Fibroblast of lung (primary cell): ENCODE measurements around the gene COL26A1. TPM values are rescaled to one million over a fixed set of nuclear protein-coding genes. Genes with fewer than 3 reads are reported as not detected.

ENCODE experiments used
- DNase-seq, 2 donors: peaks; one replicate each; pipeline versions ENCODE4 v3.0.0 to v3.0.0-alpha.2; 2010; ENCODE audit warnings: low read depth in 2 of 2
- H2AFZ ChIP-seq: 2 replicates; pipeline ENCODE4 v1.5.1; 2012; ENCODE audit warnings: low read length, control low read depth, inconsistent platforms
- H3K27ac ChIP-seq: 2 replicates; pipeline ENCODE4 v1.5.1; 2011; ENCODE audit warnings: low read length, control low read depth; ENCODE audit not compliant: insufficient read depth
- H3K27me3 ChIP-seq: 2 replicates; pipeline ENCODE4 v1.5.1; 2011; ENCODE audit warnings: mild to moderate bottlenecking, low read length; ENCODE audit not compliant: control insufficient read depth, insufficient read depth
- H3K36me3 ChIP-seq: 2 replicates; pipeline ENCODE4 v1.5.1; 2011; ENCODE audit warnings: low read length; ENCODE audit not compliant: control insufficient read depth, insufficient read depth
- H3K4me1 ChIP-seq: 2 replicates; pipeline ENCODE4 v1.5.1; 2011; ENCODE audit warnings: low read length; ENCODE audit not compliant: control insufficient read depth, insufficient read depth; ENCODE audit errors: extremely low read depth
- H3K4me2 ChIP-seq: 2 replicates; pipeline ENCODE4 v1.5.1; 2011; ENCODE audit warnings: low read length, control low read depth; ENCODE audit not compliant: insufficient read depth; ENCODE audit errors: extremely low read depth
- H3K4me3 ChIP-seq, 4 experiments: fragments of 200-600 bp in 1 of 4; sonication (generic) in 1 of 4; replicated peaks in 1 of 4; 2 replicates each; pipeline ENCODE4 v1.5.1; 2011 to 2016; ENCODE audit warnings: low read length in 4 of 4, low read depth in 3 of 4, mild to moderate bottlenecking in 3 of 4, control low read depth in 2 of 4, inconsistent platforms in 1 of 4, mixed read lengths in 1 of 4; ENCODE audit not compliant: insufficient read depth in 1 of 4; ENCODE audit errors: control extremely low read depth in 1 of 4
- H3K79me2 ChIP-seq: 2 replicates; pipeline ENCODE4 v1.5.1; 2012; ENCODE audit warnings: mild to moderate bottlenecking, low read length, inconsistent platforms; ENCODE audit not compliant: control insufficient read depth, insufficient read depth
- H3K9ac ChIP-seq: 2 replicates; pipeline ENCODE4 v1.5.1; 2011; ENCODE audit warnings: mild to moderate bottlenecking, low read length, control low read depth; ENCODE audit not compliant: insufficient read depth
- H3K9me3 ChIP-seq: 2 replicates; pipeline ENCODE4 v1.5.1; 2012; ENCODE audit warnings: low read depth, low read length; ENCODE audit not compliant: control insufficient read depth, insufficient read depth
- H4K20me1 ChIP-seq: 2 replicates; pipeline ENCODE4 v1.5.1; 2011; ENCODE audit warnings: low read length; ENCODE audit not compliant: control insufficient read depth, insufficient read depth; ENCODE audit errors: extremely low read depth
- CTCF ChIP-seq, 2 donors: IDR thresholded peaks in 1 of 2; conservative IDR thresholded peaks in 1 of 2; 1 replicate in 1 of 2; 2 replicates in 1 of 2; pipeline ENCODE4 v1.5.1; 2011 to 2012; ENCODE audit warnings: low read length in 2 of 2, control low read depth in 1 of 2, inconsistent platforms in 1 of 2, low read depth in 1 of 2, mild to moderate bottlenecking in 1 of 2
- EZH2 ChIP-seq: IDR thresholded peaks from 2 replicates; pipeline ENCODE4 v1.5.1; 2012; ENCODE audit warnings: low read length, control low read depth, mild to moderate bottlenecking; ENCODE audit errors: missing control alignments
- polyA plus RNA-seq, 2 donors: library from polyadenylated mRNA; depleted of rRNA in 1 of 2; stranded (reverse) in 1 of 2; unstranded in 1 of 2; fragments of >200 nt; gene quantifications; 2 replicates each; pipeline ENCODE4 v1.2.1, GENCODE V29; 2011 to 2012; ENCODE audit warnings: missing spikeins in 1 of 2
- total RNA-seq: library from RNA; depleted of rRNA; stranded (reverse); fragments of >200 nt; gene quantifications from 2 replicates; pipeline ENCODE4 v1.2.1, GENCODE V29; 2014

Gene COL26A1
- total and polyA plus RNA-seq, 2 donors (not counting 1 experiment from before 2014, with no cell fraction given), result 0.06 TPM; not detected in 1

GRCh38 chr7:101593556-101593955 lies 230.9 kb downstream of the COL26A1 start:
- no peak overlapping the region for H3K4me3 ChIP-seq
- no peak overlapping the region for H3K4me2 ChIP-seq
- no peak for DNase-seq
- TF ChIP-seq EZH2 (no peak), CTCF (conservative IDR thresholded peaks at IDR 0.05 in 1 of 2, IDR thresholded peaks at IDR 0.05 in 1 of 2; ENCODE audit: low read depth in 1 of 2, low read length in 2 of 2) (no peak)
- H3K9me3 ChIP-seq, result no peaks in the 10 kb centered on the region
- H3K36me3 ChIP-seq, result no peaks in the 10 kb centered on the region
- no peaks in the 10 kb centered on the region for H3K79me2 ChIP-seq
- H3K9ac ChIP-seq, result no peak overlapping the region
- H3K27ac ChIP-seq, result no peak overlapping the region
- H2AFZ ChIP-seq, result no peak overlapping the region
- no peaks in the 10 kb centered on the region for H3K4me1 ChIP-seq
- no peaks in the 10 kb centered on the region for H4K20me1 ChIP-seq
- peaks cover 3% of the 10 kb centered on the region for H3K27me3 ChIP-seq

DNA sequence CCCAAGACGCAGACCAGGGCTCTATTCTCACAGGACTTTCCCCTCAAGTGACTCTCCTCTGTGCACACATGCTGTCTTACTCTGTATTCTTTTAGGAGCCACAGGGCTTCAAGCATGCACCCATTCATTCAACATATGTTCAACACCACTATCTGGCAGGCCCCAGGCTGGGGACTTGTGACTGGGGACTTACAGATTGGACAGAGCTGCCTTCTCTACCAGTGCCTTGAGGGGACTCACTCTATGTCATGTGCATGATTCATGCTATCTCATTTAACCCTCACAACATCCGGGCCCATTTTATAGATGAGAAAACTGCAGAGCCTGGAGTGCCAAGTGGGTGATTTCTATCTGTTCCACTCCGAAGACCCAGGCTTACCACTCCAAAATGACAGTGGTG lies 232.1 kb downstream of the COL26A1 start:
- no peaks in the 10 kb centered on the region for H4K20me1 ChIP-seq
- H3K4me2 ChIP-seq, result no peak overlapping the region
- H3K9ac ChIP-seq, result no peak overlapping the region
- H3K36me3 ChIP-seq, result no peaks in the 10 kb centered on the region
- H3K27me3 ChIP-seq, result peaks cover 3% of the 10 kb centered on the region
- DNase-seq, result no peak
- no peaks in the 10 kb centered on the region for H3K79me2 ChIP-seq
- no peaks in the 10 kb centered on the region for H3K9me3 ChIP-seq
- H3K27ac ChIP-seq, result no peak overlapping the region
- TF ChIP-seq EZH2, result no peak
- no peak overlapping the region for H2AFZ ChIP-seq
- no peaks in the 10 kb centered on the region for H3K4me1 ChIP-seq
- no peak overlapping the region for H3K4me3 ChIP-seq

- peaks cover 3% of the 10 kb centered on the region for H3K27me3 ChIP-seq
- DNase-seq, result no peak
- H3K9me3 ChIP-seq, result no peaks in the 10 kb centered on the region
- H4K20me1 ChIP-seq, result no peaks in the 10 kb centered on the region
- H3K27ac ChIP-seq, result no peak overlapping the region
- no peak overlapping the region for H3K9ac ChIP-seq
- no peaks in the 10 kb centered on the region for H3K4me1 ChIP-seq
- H3K4me3 ChIP-seq, result no peak overlapping the region
- H2AFZ ChIP-seq, result no peak overlapping the region
- TF ChIP-seq EZH2 (no peak), CTCF (conservative IDR thresholded peaks at IDR 0.05 in 1 of 2, IDR thresholded peaks at IDR 0.05 in 1 of 2; ENCODE audit: low read depth in 1 of 2, low read length in 2 of 2) (no peak)
- H3K4me2 ChIP-seq, result no peak overlapping the region
- no peaks in the 10 kb centered on the region for H3K36me3 ChIP-seq
- H3K79me2 ChIP-seq, result no peaks in the 10 kb centered on the region
Observed at GRCh38 chr7:101595246-101595645, 232.6 kb downstream of the COL26A1 start.
